ENCODE measurements around the gene FAM78A. TPM values are rescaled to one million over a fixed set of nuclear protein-coding genes. Genes with fewer than 3 reads are reported as not detected.

The FAM78A gene
- total RNA-seq, 1 experiment from 2014 or later: 3.0 TPM

DNA sequence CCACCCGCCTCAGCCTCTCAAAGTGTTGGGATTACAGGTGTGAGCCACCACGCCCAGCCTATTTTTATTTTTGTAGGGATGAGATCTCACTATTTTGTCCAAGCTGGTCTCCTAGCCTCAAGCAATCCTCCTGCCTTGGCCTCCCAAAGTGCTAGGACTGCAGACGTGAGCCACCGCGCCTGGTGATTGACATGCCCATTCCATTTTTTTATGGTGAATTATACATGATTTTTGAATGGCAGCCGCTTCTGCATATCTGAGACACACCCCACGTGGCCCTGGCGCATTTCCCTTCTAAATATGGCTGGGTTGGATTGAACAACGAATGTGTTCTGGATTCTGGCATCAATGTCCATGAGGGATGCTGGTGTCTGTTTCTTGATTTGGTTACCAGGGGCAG is 35.9 kb upstream of the FAM78A start:
- Mint-ChIP-seq H3K27me3 (ENCODE audit: low read depth) (no peaks in the 10 kb centered on the region), H3K4me3 (no peak overlapping the region), H3K27ac (no peak overlapping the region), H3K9me3 (no peaks in the 10 kb centered on the region), H3K36me3 (no peaks in the 10 kb centered on the region), H3K4me1 (peaks cover 4% of the 10 kb centered on the region; the same call in 1 of the 2 replicates)
- CTCF ChIA-PET: interaction anchor here (1.1 kb wide), 1 partner anchor 24 kb away, joined by 4 read pairs; no protein-coding TSS in a partner anchor
- POLR2A ChIA-PET: no interaction called here
- DNase-seq (ENCODE audit: low spot score): no peak
- ATAC-seq: no peak
- no peak for TF ChIP-seq OVOL2 (CRISPR knock-in tag; IDR thresholded peaks at IDR 0.05; ENCODE audit: borderline replicate concordance)
- TF ChIP-seq, protein P1, sequence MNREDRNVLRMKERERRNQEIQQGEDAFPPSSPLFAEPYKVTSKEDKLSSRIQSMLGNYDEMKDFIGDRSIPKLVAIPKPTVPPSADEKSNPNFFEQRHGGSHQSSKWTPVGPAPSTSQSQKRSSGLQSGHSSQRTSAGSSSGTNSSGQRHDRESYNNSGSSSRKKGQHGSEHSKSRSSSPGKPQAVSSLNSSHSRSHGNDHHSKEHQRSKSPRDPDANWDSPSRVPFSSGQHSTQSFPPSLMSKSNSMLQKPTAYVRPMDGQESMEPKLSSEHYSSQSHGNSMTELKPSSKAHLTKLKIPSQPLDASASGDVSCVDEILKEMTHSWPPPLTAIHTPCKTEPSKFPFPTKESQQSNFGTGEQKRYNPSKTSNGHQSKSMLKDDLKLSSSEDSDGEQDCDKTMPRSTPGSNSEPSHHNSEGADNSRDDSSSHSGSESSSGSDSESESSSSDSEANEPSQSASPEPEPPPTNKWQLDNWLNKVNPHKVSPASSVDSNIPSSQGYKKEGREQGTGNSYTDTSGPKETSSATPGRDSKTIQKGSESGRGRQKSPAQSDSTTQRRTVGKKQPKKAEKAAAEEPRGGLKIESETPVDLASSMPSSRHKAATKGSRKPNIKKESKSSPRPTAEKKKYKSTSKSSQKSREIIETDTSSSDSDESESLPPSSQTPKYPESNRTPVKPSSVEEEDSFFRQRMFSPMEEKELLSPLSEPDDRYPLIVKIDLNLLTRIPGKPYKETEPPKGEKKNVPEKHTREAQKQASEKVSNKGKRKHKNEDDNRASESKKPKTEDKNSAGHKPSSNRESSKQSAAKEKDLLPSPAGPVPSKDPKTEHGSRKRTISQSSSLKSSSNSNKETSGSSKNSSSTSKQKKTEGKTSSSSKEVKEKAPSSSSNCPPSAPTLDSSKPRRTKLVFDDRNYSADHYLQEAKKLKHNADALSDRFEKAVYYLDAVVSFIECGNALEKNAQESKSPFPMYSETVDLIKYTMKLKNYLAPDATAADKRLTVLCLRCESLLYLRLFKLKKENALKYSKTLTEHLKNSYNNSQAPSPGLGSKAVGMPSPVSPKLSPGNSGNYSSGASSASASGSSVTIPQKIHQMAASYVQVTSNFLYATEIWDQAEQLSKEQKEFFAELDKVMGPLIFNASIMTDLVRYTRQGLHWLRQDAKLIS (CRISPR knock-in tag; IDR thresholded peaks at IDR 0.05; ENCODE audit: borderline replicate concordance): no peak
- TF ChIP-seq ZNF263 (CRISPR knock-in tag; IDR thresholded peaks at IDR 0.05; ENCODE audit: low read depth): no peak
- TF ChIP-seq FOXJ3 (CRISPR knock-in tag; IDR thresholded peaks at IDR 0.05; ENCODE audit: borderline replicate concordance): no peak
- no peak for TF ChIP-seq NR2C2 (CRISPR knock-in tag; IDR thresholded peaks at IDR 0.05)
- no peak for TF ChIP-seq TP53 (CRISPR knock-in tag; IDR thresholded peaks at IDR 0.05)
- no peak for TF ChIP-seq ATF3 (CRISPR knock-in tag; conservative IDR thresholded peaks at IDR 0.05)
- no peak for TF ChIP-seq MXD4 (CRISPR knock-in tag; IDR thresholded peaks at IDR 0.05; ENCODE audit: borderline replicate concordance)
- no peak for TF ChIP-seq GABPB1 (CRISPR knock-in tag; IDR thresholded peaks at IDR 0.05)
- no peak for TF ChIP-seq TEAD1 (CRISPR knock-in tag; IDR thresholded peaks at IDR 0.05)
- no peak for TF ChIP-seq ATF2 (CRISPR knock-in tag; IDR thresholded peaks at IDR 0.05; ENCODE audit: borderline replicate concordance, low read depth)
- no peak for TF ChIP-seq IRF2 (CRISPR knock-in tag; IDR thresholded peaks at IDR 0.05; ENCODE audit: borderline replicate concordance, low read depth)
- TF ChIP-seq FOXP1 (CRISPR knock-in tag; IDR thresholded peaks at IDR 0.05; ENCODE audit: borderline replicate concordance): no peak
- no peak for TF ChIP-seq ZNF232 (CRISPR knock-in tag; IDR thresholded peaks at IDR 0.05)
- TF ChIP-seq ZNF671 (CRISPR knock-in tag; IDR thresholded peaks at IDR 0.05): no peak

DNA sequence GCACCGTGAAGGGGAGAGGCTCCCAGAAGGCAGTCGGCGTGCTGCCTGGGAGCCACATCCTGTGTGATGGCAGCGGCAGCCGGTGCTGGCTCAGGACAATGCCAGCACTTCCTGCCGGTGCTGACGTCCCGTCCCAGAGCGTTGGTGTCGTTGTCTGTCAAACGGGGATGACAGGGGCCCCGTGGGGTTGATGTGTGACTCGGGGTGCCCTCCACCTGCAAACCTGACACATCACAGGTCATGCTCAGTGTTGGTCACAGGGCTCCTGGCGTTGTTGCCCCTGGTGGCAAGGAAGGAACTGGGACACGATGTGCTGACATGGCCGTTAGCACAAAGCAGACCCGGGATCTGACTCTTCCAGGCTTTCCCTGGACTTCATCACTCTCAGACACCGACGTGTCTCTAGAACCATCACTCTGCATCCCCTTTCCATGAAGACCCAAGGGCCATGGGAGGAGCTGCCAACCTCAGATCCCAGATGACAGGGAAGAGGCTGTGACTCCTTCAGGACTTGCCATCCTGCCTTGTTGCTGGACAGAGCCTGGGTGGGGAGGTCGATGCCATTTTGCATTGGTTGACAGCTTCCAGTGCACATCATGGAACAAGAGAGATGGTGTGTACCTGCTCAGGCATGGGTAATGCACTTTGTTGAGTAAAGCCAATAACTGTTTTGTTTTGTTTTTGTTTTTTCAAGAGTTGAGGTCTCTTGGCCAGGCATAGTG is 34.7 kb upstream of the FAM78A start:
- H3K4me1 Mint-ChIP-seq: peaks cover 4% of the 10 kb centered on the region; the same call in 1 of the 2 replicates
- no peak overlapping the region for H3K27ac Mint-ChIP-seq
- peaks cover 5% of the 10 kb centered on the region; the same call in 1 of the 2 replicates for H3K9me3 Mint-ChIP-seq
- ATAC-seq (peak; percentile 49), DNase-seq (ENCODE audit: low spot score) (no peak)
- ChIA-PET POLR2A (interaction anchor here (0.7 kb wide), 1 partner anchor 17 kb away, joined by 3 read pairs; no protein-coding TSS in a partner anchor), CTCF (interaction anchor here (0.6 to 1.4 kb wide), 4 partner anchors 11 to 147 kb away, joined by 3 to 8 read pairs (median 4); no protein-coding TSS in a partner anchor)
- no peaks in the 10 kb centered on the region for H3K27me3 Mint-ChIP-seq (ENCODE audit: low read depth)
- no peaks in the 10 kb centered on the region for H3K36me3 Mint-ChIP-seq
- TF ChIP-seq, protein P2, sequence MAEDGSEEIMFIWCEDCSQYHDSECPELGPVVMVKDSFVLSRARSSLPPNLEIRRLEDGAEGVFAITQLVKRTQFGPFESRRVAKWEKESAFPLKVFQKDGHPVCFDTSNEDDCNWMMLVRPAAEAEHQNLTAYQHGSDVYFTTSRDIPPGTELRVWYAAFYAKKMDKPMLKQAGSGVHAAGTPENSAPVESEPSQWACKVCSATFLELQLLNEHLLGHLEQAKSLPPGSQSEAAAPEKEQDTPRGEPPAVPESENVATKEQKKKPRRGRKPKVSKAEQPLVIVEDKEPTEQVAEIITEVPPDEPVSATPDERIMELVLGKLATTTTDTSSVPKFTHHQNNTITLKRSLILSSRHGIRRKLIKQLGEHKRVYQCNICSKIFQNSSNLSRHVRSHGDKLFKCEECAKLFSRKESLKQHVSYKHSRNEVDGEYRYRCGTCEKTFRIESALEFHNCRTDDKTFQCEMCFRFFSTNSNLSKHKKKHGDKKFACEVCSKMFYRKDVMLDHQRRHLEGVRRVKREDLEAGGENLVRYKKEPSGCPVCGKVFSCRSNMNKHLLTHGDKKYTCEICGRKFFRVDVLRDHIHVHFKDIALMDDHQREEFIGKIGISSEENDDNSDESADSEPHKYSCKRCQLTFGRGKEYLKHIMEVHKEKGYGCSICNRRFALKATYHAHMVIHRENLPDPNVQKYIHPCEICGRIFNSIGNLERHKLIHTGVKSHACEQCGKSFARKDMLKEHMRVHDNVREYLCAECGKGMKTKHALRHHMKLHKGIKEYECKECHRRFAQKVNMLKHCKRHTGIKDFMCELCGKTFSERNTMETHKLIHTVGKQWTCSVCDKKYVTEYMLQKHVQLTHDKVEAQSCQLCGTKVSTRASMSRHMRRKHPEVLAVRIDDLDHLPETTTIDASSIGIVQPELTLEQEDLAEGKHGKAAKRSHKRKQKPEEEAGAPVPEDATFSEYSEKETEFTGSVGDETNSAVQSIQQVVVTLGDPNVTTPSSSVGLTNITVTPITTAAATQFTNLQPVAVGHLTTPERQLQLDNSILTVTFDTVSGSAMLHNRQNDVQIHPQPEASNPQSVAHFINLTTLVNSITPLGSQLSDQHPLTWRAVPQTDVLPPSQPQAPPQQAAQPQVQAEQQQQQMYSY (CRISPR knock-in tag; IDR thresholded peaks at IDR 0.05): peak; percentile 49
- TF ChIP-seq, protein P3, sequence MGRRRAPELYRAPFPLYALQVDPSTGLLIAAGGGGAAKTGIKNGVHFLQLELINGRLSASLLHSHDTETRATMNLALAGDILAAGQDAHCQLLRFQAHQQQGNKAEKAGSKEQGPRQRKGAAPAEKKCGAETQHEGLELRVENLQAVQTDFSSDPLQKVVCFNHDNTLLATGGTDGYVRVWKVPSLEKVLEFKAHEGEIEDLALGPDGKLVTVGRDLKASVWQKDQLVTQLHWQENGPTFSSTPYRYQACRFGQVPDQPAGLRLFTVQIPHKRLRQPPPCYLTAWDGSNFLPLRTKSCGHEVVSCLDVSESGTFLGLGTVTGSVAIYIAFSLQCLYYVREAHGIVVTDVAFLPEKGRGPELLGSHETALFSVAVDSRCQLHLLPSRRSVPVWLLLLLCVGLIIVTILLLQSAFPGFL (CRISPR knock-in tag; IDR thresholded peaks at IDR 0.05; ENCODE audit: borderline replicate concordance): no peak
- H3K4me3 Mint-ChIP-seq: no peak overlapping the region
